Stimulated activated memory B cell treated with anti-CD40 and anti-IgM and Interleukin-4, amounts not matched to agents 10 μg/mL and 1 μg/mL and 100 μg/mL, for 72 hours (primary cell): ENCODE results near the gene ANXA2R.
"Not testable (repeated sequence)": the region's sequence is repeated elsewhere in the genome, so short reads cannot be mapped to it uniquely, and the experiment has no call there.

Experiments used
- ATAC-seq: fragments of 150-1000 bp; cut with Tn5 transposase; 2 replicates; pipeline ENCODE4 v1.10.0; 2021
- H3K27ac Mint-ChIP-seq: one replicate; pipeline ENCODE4 v1.8.0; 2022; ENCODE audit warnings: mild to moderate bottlenecking, mixed read lengths
- H3K27me3 Mint-ChIP-seq: one replicate; pipeline ENCODE4 v1.8.0; 2022; ENCODE audit warnings: mixed read lengths
- H3K36me3 Mint-ChIP-seq: one replicate; pipeline ENCODE4 v1.8.0; 2022; ENCODE audit warnings: mixed read lengths
- H3K4me1 Mint-ChIP-seq: one replicate; pipeline ENCODE4 v1.8.0; 2022; ENCODE audit warnings: mixed read lengths
- H3K4me3 Mint-ChIP-seq: one replicate; pipeline ENCODE4 v1.8.0; 2022; ENCODE audit warnings: mild to moderate bottlenecking, moderate library complexity, mixed read lengths
- H3K9me3 Mint-ChIP-seq: one replicate; pipeline ENCODE4 v1.8.0; 2022; ENCODE audit warnings: mixed read lengths

Gene ANXA2R

GRCh38 chr5:43042176-43042625, 2.1 kb upstream of the ANXA2R start:
- H3K27me3 Mint-ChIP-seq = no peaks in the 10 kb centered on the region
- H3K9me3 Mint-ChIP-seq = no peaks in the 10 kb centered on the region
- H3K4me3 Mint-ChIP-seq = peak overlapping the region; percentile 93
- H3K27ac Mint-ChIP-seq = peak overlapping the region; percentile 100
- peaks cover 5% of the 10 kb centered on the region for H3K36me3 Mint-ChIP-seq
- ATAC-seq = peak; percentile 57
- H3K4me1 Mint-ChIP-seq = peaks cover 52% of the 10 kb centered on the region

- Mint-ChIP-seq H3K36me3 (peaks cover 4% of the 10 kb centered on the region), H3K27me3 (no peaks in the 10 kb centered on the region), H3K9me3 (no peaks in the 10 kb centered on the region), H3K27ac (peak overlapping the region; percentile 100), H3K4me3 (peak overlapping the region; percentile 93), H3K4me1 (peaks cover 53% of the 10 kb centered on the region)
- peak; percentile 55 for ATAC-seq
Observed at GRCh38 chr5:43041669-43042175, 1.6 kb upstream of the ANXA2R start.

- Mint-ChIP-seq H3K36me3 (no peaks in the 10 kb centered on the region), H3K4me3 (peak overlapping the region; percentile 93), H3K27ac (peak overlapping the region; percentile 100), H3K27me3 (no peaks in the 10 kb centered on the region), H3K9me3 (no peaks in the 10 kb centered on the region), H3K4me1 (peaks cover 53% of the 10 kb centered on the region)
- no peak for ATAC-seq
Observed at GRCh38 chr5:43041110-43041668, 1.1 kb upstream of the ANXA2R start.

GRCh38 chr5:43039471-43040286, 440 bp downstream of the ANXA2R start:
- H3K27me3 Mint-ChIP-seq = no peaks in the 10 kb centered on the region
- no peaks in the 10 kb centered on the region for H3K36me3 Mint-ChIP-seq
- peak; percentile 31 for ATAC-seq
- H3K4me3 Mint-ChIP-seq = peak overlapping the region; percentile 93
- peaks cover 56% of the 10 kb centered on the region for H3K4me1 Mint-ChIP-seq
- H3K27ac Mint-ChIP-seq = peak overlapping the region; percentile 100
- H3K9me3 Mint-ChIP-seq = no peaks in the 10 kb centered on the region

- no peaks in the 10 kb centered on the region for H3K36me3 Mint-ChIP-seq
Observed at GRCh38 chr5:43039152-43039470, 1.0 kb downstream of the ANXA2R start.

GRCh38 chr5:43038496-43038989, 1.6 kb downstream of the ANXA2R start:
- no peaks in the 10 kb centered on the region for H3K36me3 Mint-ChIP-seq
- no peak for ATAC-seq
- peak overlapping the region; percentile 100 for H3K27ac Mint-ChIP-seq
- H3K9me3 Mint-ChIP-seq = no peaks in the 10 kb centered on the region
- peak overlapping the region; percentile 76 for H3K4me3 Mint-ChIP-seq
- peaks cover 57% of the 10 kb centered on the region for H3K4me1 Mint-ChIP-seq
- H3K27me3 Mint-ChIP-seq = no peaks in the 10 kb centered on the region

More at GRCh38 chr5:43039152-43039470, 1.0 kb downstream of the ANXA2R start:
- no peak for ATAC-seq
- Mint-ChIP-seq H3K27me3 (no peaks in the 10 kb centered on the region), H3K4me1 (peaks cover 56% of the 10 kb centered on the region), H3K9me3 (no peaks in the 10 kb centered on the region), H3K27ac (peak overlapping the region; percentile 100), H3K4me3 (peak overlapping the region; percentile 93)

- peak overlapping the region; percentile 100 for H3K27ac Mint-ChIP-seq
- H3K4me3 Mint-ChIP-seq = peak overlapping the region; percentile 76
- ATAC-seq = peak; percentile 22
- H3K27me3 Mint-ChIP-seq = no peaks in the 10 kb centered on the region
- no peaks in the 10 kb centered on the region for H3K36me3 Mint-ChIP-seq
- H3K4me1 Mint-ChIP-seq = peaks cover 53% of the 10 kb centered on the region
- H3K9me3 Mint-ChIP-seq = no peaks in the 10 kb centered on the region
Observed at GRCh38 chr5:43037636-43038495, 2.3 kb downstream of the ANXA2R start.

- Mint-ChIP-seq H3K4me3 (peak overlapping the region; percentile 76), H3K36me3 (no peaks in the 10 kb centered on the region), H3K27me3 (no peaks in the 10 kb centered on the region), H3K9me3 (no peaks in the 10 kb centered on the region), H3K4me1 (peaks cover 44% of the 10 kb centered on the region), H3K27ac (peak overlapping the region; percentile 100)
- ATAC-seq = no peak
Observed at GRCh38 chr5:43036856-43037635, 3.1 kb downstream of the ANXA2R start.

- Mint-ChIP-seq H3K4me1 (peaks cover 43% of the 10 kb centered on the region), H3K9me3 (no peaks in the 10 kb centered on the region), H3K27me3 (no peaks in the 10 kb centered on the region), H3K4me3 (no peak overlapping the region), H3K27ac (peak overlapping the region; percentile 100), H3K36me3 (no peaks in the 10 kb centered on the region)
- ATAC-seq = no peak
Observed at GRCh38 chr5:43036409-43036808, 3.7 kb downstream of the ANXA2R start.

GRCh38 chr5:43034591-43034968, 5.5 kb downstream of the ANXA2R start:
- ATAC-seq = no peak
- peaks cover 36% of the 10 kb centered on the region for H3K4me1 Mint-ChIP-seq

GRCh38 chr5:43033841-43034590, 6.1 kb downstream of the ANXA2R start:
- ATAC-seq = no peak
- Mint-ChIP-seq H3K36me3 (no peaks in the 10 kb centered on the region), H3K4me1 (peaks cover 34% of the 10 kb centered on the region), H3K9me3 (no peaks in the 10 kb centered on the region), H3K27me3 (no peaks in the 10 kb centered on the region), H3K27ac (peak overlapping the region; percentile 31), H3K4me3 (peak overlapping the region; percentile 40)

More at GRCh38 chr5:43034591-43034968, 5.5 kb downstream of the ANXA2R start:
- H3K36me3 Mint-ChIP-seq = no peaks in the 10 kb centered on the region
- peak overlapping the region; percentile 1 for H3K4me3 Mint-ChIP-seq
- H3K27ac Mint-ChIP-seq = peak overlapping the region; percentile 31
- no peaks in the 10 kb centered on the region for H3K27me3 Mint-ChIP-seq
- H3K9me3 Mint-ChIP-seq = no peaks in the 10 kb centered on the region

- no peaks in the 10 kb centered on the region for H3K36me3 Mint-ChIP-seq
- no peaks in the 10 kb centered on the region for H3K27me3 Mint-ChIP-seq
- no peak overlapping the region for H3K4me3 Mint-ChIP-seq
- H3K27ac Mint-ChIP-seq = no peak overlapping the region
- H3K9me3 Mint-ChIP-seq = no peaks in the 10 kb centered on the region
- H3K4me1 Mint-ChIP-seq = peaks cover 6% of the 10 kb centered on the region
- ATAC-seq = no peak
Observed at GRCh38 chr5:43027054-43027785, 12.9 kb downstream of the ANXA2R start.

- not testable (repeated sequence) for H3K4me1 Mint-ChIP-seq, H3K36me3 Mint-ChIP-seq
Observed at GRCh38 chr5:43025184-43025950, 14.8 kb downstream of the ANXA2R start.

More at GRCh38 chr5:43025184-43025950, 14.8 kb downstream of the ANXA2R start:
- not testable (repeated sequence) for H3K4me3 Mint-ChIP-seq, ATAC-seq, H3K27ac Mint-ChIP-seq, H3K9me3 Mint-ChIP-seq, H3K27me3 Mint-ChIP-seq
